Lower lobe of right lung (tissue), 2 donors: Measurements from ENCODE around the gene CFHR3. TPM values are rescaled to one million over a fixed set of nuclear protein-coding genes. Genes with fewer than 3 reads are reported as not detected.
"Not testable (repeated sequence)": the region's sequence is repeated elsewhere in the genome, so short reads cannot be mapped to it uniquely, and the experiment has no call there.

Source experiments
- ATAC-seq, 2 donors: fragments of 200-7000 bp; cut with Tn5 transposase; one replicate each; pipeline ENCODE4 v1.9.1; 2020 to 2022; ENCODE audit warnings: mild to moderate bottlenecking in 2 of 2, moderate library complexity in 2 of 2
- DNase-seq: peaks from one replicate; pipeline ENCODE4 v3.0.0-alpha.2; 2020
- H3K27ac ChIP-seq: fragments of 200-600 bp; one replicate; pipeline ENCODE4 v1.8.0; 2022
- H3K27me3 ChIP-seq: fragments of 200-600 bp; one replicate; pipeline ENCODE4 v1.8.0; 2022; ENCODE audit warnings: low read depth
- H3K36me3 ChIP-seq: fragments of 200-600 bp; one replicate; pipeline ENCODE4 v1.8.0; 2022; ENCODE audit warnings: mild to moderate bottlenecking
- H3K4me1 ChIP-seq: fragments of 200-600 bp; one replicate; pipeline ENCODE4 v1.8.0; 2022
- H3K4me3 ChIP-seq: fragments of 200-600 bp; one replicate; pipeline ENCODE4 v1.8.0; 2022; ENCODE audit warnings: mild to moderate bottlenecking
- H3K9me3 ChIP-seq: fragments of 200-600 bp; one replicate; pipeline ENCODE4 v1.8.0; 2022
- intact Hi-C: fragments of 100-400 bp; cut with DNase I; formaldehyde crosslinking; loops from one replicate; pipeline ENCODE4 v1.11.0; 2022
- total RNA-seq: library from RNA; stranded (reverse); fragmentation: NEBNext Ultra II Directional; extraction: Animal tissue kit (Norgen Biotek cat#: 25700); gene quantifications from one replicate; pipeline ENCODE4 v1.2.1, GENCODE V29; 2021
- TF ChIP-seq, protein P1 (sequence below): fragments of 200-600 bp; IDR thresholded peaks from one replicate; pipeline ENCODE4 v1.8.0; 2022; ENCODE audit warnings: antibody characterized with exemption, mild to moderate bottlenecking
- donor health status: DM: no; HTN: yes; CAD: no; lungs with severe emphysema.

CFHR3 gene
- total RNA-seq, 1 donor from 2014 or later: 0.24 TPM

DNA sequence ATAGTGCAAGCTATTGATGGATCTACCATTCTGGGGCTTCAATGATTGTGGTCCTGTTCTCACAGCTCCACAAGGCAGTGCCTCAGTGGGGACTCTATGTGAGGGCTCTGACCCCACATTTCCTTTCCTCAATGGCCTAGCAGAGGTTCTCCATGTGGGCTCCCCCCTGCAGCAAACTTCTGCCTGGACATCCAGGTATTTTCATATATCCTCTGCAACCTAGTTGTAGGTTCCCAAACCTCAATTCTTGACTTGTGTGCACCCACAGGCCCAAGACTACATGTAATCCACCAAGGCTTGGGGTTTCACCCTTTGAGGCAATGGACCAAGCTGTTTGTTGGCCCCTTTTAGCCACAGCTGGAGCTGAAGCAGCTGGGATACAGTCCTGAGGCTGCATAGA is 35.9 kb upstream of the CFHR3 start:
- Histone ChIP-seq H3K9me3 (no peaks in the 10 kb centered on the region), H3K27ac (no peak overlapping the region), H3K4me3 (no peak overlapping the region), H3K4me1 (no peaks in the 10 kb centered on the region), H3K27me3 (no peaks in the 10 kb centered on the region), H3K36me3 (peaks cover 22% of the 10 kb centered on the region)
- DNase-seq: no peak
- intact Hi-C loops: no loop called here
- TF ChIP-seq, protein P1, sequence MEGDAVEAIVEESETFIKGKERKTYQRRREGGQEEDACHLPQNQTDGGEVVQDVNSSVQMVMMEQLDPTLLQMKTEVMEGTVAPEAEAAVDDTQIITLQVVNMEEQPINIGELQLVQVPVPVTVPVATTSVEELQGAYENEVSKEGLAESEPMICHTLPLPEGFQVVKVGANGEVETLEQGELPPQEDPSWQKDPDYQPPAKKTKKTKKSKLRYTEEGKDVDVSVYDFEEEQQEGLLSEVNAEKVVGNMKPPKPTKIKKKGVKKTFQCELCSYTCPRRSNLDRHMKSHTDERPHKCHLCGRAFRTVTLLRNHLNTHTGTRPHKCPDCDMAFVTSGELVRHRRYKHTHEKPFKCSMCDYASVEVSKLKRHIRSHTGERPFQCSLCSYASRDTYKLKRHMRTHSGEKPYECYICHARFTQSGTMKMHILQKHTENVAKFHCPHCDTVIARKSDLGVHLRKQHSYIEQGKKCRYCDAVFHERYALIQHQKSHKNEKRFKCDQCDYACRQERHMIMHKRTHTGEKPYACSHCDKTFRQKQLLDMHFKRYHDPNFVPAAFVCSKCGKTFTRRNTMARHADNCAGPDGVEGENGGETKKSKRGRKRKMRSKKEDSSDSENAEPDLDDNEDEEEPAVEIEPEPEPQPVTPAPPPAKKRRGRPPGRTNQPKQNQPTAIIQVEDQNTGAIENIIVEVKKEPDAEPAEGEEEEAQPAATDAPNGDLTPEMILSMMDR: no peak
- ATAC-seq: no peak

DNA sequence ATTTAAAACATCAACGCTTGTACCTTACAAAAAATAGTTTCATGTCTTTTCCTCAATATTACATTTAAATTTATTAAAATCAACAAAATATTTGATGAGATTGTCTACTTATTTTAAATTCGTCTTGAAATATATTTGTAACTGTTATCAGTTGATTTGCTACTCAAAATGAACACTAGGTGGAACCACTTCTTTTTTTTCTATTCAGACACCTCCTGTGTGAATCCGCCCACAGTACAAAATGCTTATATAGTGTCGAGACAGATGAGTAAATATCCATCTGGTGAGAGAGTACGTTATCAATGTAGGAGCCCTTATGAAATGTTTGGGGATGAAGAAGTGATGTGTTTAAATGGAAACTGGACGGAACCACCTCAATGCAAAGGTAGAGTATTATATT is 31.4 kb upstream of the CFHR3 start:
- ATAC-seq, H3K27me3 ChIP-seq, intact Hi-C loops, DNase-seq, H3K9me3 ChIP-seq, H3K27ac ChIP-seq, H3K4me1 ChIP-seq, H3K4me3 ChIP-seq: not testable (repeated sequence)
- H3K36me3 ChIP-seq: peaks cover 20% of the 10 kb centered on the region

DNA sequence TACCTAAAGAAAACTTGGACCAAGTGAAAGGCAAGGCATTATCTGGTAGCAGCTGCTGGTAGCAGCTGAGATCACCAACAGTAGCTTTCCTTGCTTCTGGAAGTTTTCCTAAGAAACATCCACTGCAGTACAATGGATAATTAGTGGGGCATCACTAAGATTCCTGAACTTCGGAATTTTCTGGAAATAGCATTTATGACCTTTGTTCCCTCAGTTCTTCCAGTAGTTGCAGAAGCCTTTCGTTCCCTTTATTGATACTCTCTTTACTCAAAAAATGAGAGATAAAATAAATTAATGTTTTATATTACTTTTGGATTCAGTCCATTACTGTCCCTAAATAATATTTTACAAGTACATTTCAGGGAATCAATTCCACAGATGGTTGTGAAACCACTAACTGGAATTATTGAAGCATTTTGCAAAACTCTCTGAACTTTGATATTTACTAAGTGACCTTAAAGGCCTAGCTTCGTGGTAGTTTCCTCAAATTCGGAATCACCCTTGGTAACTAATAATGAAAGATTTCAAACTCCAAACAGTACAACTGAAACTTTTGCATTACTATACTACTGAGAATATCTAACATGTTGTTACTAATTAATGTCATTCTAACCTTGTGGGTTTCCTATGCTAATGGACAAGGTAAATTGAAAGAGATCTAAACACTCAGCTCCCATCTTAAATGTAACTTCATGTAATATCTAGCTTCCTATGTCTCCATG is 9.5 kb upstream of the CFHR3 start:
- H3K27ac ChIP-seq, H3K4me1 ChIP-seq, H3K4me3 ChIP-seq, H3K27me3 ChIP-seq, DNase-seq, ATAC-seq, intact Hi-C loops, H3K36me3 ChIP-seq, H3K9me3 ChIP-seq: not testable (repeated sequence)

DNA sequence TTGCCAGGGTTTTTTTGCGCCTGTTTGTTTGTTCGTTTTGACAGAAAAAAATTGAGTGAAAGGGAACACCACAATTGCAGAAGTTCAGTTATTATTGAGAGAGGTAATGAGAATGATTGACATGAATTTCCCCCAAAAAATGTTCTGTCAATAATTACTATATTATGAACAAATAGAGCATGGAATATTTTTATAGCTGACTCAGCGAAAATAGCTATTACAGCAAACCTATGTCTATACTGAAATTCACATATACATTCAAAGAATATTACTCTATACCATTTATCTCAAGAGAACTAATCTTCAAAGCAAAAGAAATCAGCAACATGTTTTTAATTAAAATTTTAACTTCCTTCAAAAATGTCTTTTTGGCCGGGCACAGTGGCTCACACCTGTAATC is 4.8 kb upstream of the CFHR3 start:
- H3K4me1 ChIP-seq, intact Hi-C loops, H3K9me3 ChIP-seq, H3K27me3 ChIP-seq, H3K36me3 ChIP-seq, DNase-seq, ATAC-seq, H3K4me3 ChIP-seq, H3K27ac ChIP-seq: not testable (repeated sequence)

DNA sequence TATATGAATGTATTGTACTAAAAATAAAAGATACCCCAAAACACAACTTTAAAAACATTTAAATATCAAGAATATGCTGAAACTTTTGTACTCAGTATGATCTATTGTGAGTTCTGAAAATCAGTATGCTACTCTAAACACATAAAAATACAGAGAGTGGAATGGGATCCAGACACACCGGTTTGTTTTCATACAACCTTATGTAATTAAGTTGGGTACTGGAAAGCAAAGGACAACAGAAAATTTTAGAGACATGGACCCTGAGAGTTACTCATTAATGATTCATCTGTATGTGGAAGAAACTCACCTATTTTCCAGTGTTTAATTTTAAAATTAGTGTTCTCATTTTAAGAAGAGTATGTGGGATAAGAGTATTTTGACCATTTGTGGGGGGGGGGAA is 927 bp upstream of the CFHR3 start:
- DNase-seq (no peak), ATAC-seq (no peak)
- H3K4me1 ChIP-seq: no peaks in the 10 kb centered on the region
- no peak overlapping the region for H3K4me3 ChIP-seq
- no peaks in the 10 kb centered on the region for H3K9me3 ChIP-seq
- TF ChIP-seq, protein P1: no peak
- no peaks in the 10 kb centered on the region for H3K36me3 ChIP-seq
- intact Hi-C loops: no loop called here
- H3K27me3 ChIP-seq: no peaks in the 10 kb centered on the region
- no peak overlapping the region for H3K27ac ChIP-seq

DNA sequence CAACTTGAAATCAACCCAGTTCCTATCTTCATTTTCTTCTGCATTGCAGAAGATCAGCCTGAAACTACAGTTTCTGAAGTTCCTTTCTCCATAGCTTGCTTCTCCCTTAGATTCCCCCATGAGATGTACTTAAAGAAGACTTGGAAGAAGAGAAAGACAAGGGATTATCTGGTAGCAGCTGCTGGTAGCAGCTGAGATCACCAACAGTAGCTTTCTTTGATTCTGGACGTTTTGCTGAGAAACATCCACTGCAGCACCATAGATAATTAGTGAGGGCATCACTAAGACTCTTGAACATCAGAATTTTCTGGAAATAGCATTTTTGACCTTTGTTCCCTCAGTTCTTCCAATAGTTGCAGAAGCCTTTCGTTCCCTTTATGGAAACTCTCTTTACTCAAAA is 465 bp upstream of the CFHR3 start:
- intact Hi-C loops: no loop called here
- no peak overlapping the region for H3K4me3 ChIP-seq
- no peak overlapping the region for H3K27ac ChIP-seq
- TF ChIP-seq, protein P1: no peak
- no peak for ATAC-seq
- H3K36me3 ChIP-seq: no peaks in the 10 kb centered on the region
- no peak for DNase-seq
- no peaks in the 10 kb centered on the region for H3K27me3 ChIP-seq
- no peaks in the 10 kb centered on the region for H3K4me1 ChIP-seq
- no peaks in the 10 kb centered on the region for H3K9me3 ChIP-seq

DNA sequence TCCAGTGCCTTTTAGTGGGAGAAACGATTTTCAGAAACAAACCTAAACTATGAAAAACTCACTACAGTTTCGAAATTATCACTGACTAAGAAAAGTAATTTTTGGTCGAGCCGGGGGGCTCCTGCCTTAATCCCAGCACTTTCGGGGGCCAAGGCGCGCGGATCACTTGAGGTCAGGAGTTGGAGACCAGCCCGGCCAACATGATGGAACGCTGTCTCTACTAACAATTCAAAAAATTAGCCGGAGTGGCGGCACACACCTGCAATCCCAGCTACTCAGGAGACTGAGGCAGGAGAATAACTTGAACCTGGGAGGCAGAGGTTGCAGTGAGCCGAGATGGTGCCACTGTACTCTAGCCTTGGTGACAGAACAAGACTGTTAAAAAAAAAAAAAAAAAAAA is 3.0 kb downstream of the CFHR3 start:
- Histone ChIP-seq H3K4me1 (no peaks in the 10 kb centered on the region), H3K27me3 (no peaks in the 10 kb centered on the region), H3K9me3 (no peaks in the 10 kb centered on the region), H3K27ac (no peak overlapping the region), H3K4me3 (no peak overlapping the region), H3K36me3 (no peaks in the 10 kb centered on the region)
- intact Hi-C loops: no loop called here
- DNase-seq: no peak
- no peak for ATAC-seq
- TF ChIP-seq, protein P1: no peak
